PC-3 (cell line): ENCODE data around the gene CAMK1D. TPM values are rescaled to one million over a fixed set of nuclear protein-coding genes. Genes with fewer than 3 reads are reported as not detected.

Experiments used
- ATAC-seq: fragments of 200-7000 bp; cut with Tn5 transposase; 2 replicates; pipeline ENCODE4 v1.9.1; 2020; ENCODE audit warnings: mild to moderate bottlenecking, moderate library complexity
- BruUV-seq: library from RNA; stranded (reverse); fragments of 400-500 nt; replicated peaks from 2 replicates; lab custom pipeline; 2021; lab: Mats Ljungman, UMichigan
- CTCF ChIA-PET: fragments of 300-600 bp; sonication (Branson Sonifier 250); formaldehyde crosslinking; loops from one replicate; lab custom pipeline; 2022; ENCODE audit warnings: antibody characterized with exemption; lab: Charles Lee
- POLR2A ChIA-PET: fragments of 300-600 bp; sonication (Branson Sonifier 250); formaldehyde crosslinking; loops from one replicate; lab custom pipeline; 2022; ENCODE audit warnings: antibody characterized with exemption; ENCODE audit not compliant: unreplicated experiment; lab: Charles Lee
- DNase-seq: peaks from one replicate; pipeline ENCODE4 v3.0.0-alpha.2; 2015
- H2AFZ ChIP-seq: fragments of 300-600 bp; sonication (generic); 2 replicates; pipeline ENCODE4 v1.6.0; 2016; ENCODE audit warnings: antibody characterized with exemption, low read length
- H3F3A ChIP-seq: fragments of 300-600 bp; sonication (generic); one replicate; pipeline ENCODE4 v1.6.0; 2017; ENCODE audit warnings: antibody characterized with exemption, low read length, control low read depth, mild to moderate bottlenecking; ENCODE audit not compliant: unreplicated experiment
- H3K27ac ChIP-seq: fragments of 300-600 bp; sonication (generic); 2 replicates; pipeline ENCODE4 v1.5.1; 2016; ENCODE audit warnings: mild to moderate bottlenecking, low read length
- H3K27me3 ChIP-seq: fragments of 300-600 bp; sonication (generic); 2 replicates; pipeline ENCODE4 v1.6.1; 2016; ENCODE audit warnings: low read length, mixed read lengths
- H3K36me3 ChIP-seq: fragments of 300-600 bp; sonication (generic); 2 replicates; pipeline ENCODE4 v1.6.1; 2016; ENCODE audit warnings: low read depth, mixed run types, low read length, mixed read lengths
- H3K4me1 ChIP-seq: fragments of 300-600 bp; sonication (generic); 2 replicates; pipeline ENCODE4 v1.5.1; 2016; ENCODE audit warnings: low read length; ENCODE audit not compliant: insufficient read depth
- H3K4me2 ChIP-seq: fragments of 300-600 bp; sonication (generic); 2 replicates; pipeline ENCODE4 v1.6.0; 2016; ENCODE audit warnings: low read length
- H3K4me3 ChIP-seq: fragments of 300-600 bp; sonication (generic); 2 replicates; pipeline ENCODE4 v1.5.1; 2016; ENCODE audit warnings: mild to moderate bottlenecking, low read length, mixed read lengths
- H3K79me2 ChIP-seq: fragments of 300-600 bp; sonication (generic); 2 replicates; pipeline ENCODE4 v1.6.1; 2017; ENCODE audit warnings: low read length, mixed read lengths
- H3K9ac ChIP-seq: fragments of 300-600 bp; sonication (generic); 2 replicates; pipeline ENCODE4 v1.6.0; 2016; ENCODE audit warnings: mild to moderate bottlenecking, low read length
- H3K9me2 ChIP-seq: fragments of 300-600 bp; sonication (generic); replicated peaks from 2 replicates; pipeline ENCODE4 v1.6.1; 2016; ENCODE audit warnings: mixed run types, low read length, mixed read lengths
- H3K9me3 ChIP-seq: fragments of 300-600 bp; sonication (generic); 2 replicates; pipeline ENCODE4 v1.6.1; 2016; ENCODE audit warnings: low read length, mixed read lengths
- H4K20me1 ChIP-seq: fragments of 300-600 bp; sonication (generic); 2 replicates; pipeline ENCODE4 v1.6.1; 2016; ENCODE audit warnings: low read length, mixed read lengths
- CTCF ChIP-seq: fragments of 300-600 bp; sonication (generic); conservative IDR thresholded peaks from 2 replicates; pipeline ENCODE4 v1.5.1; 2017; ENCODE audit warnings: antibody characterized with exemption, low read depth, mild to moderate bottlenecking, low read length
- EZH2 ChIP-seq: fragments of 300-600 bp; sonication (generic); IDR thresholded peaks from one replicate; pipeline ENCODE4 v1.6.1; 2017; ENCODE audit warnings: antibody characterized with exemption, mild to moderate bottlenecking, low read length; ENCODE audit not compliant: unreplicated experiment
- EZH2phosphoT487 ChIP-seq: fragments of 300-600 bp; sonication (generic); IDR thresholded peaks from 2 replicates; pipeline ENCODE4 v1.6.1; 2018; ENCODE audit warnings: mild to moderate bottlenecking, antibody characterized with exemption, low read length, borderline replicate concordance
- intact Hi-C: fragments of 100-400 bp; cut with micrococcal nuclease; formaldehyde crosslinking; loops from 2 replicates; pipeline ENCODE4 v1.9.0; 2023
- total RNA-seq: library from RNA; depleted of rRNA; stranded (reverse); fragments of >200 nt; gene quantifications from 2 replicates; pipeline ENCODE4 v1.2.3, GENCODE V29; 2014

Gene CAMK1D
- total RNA-seq, 1 experiment from 2014 or later = 1.3 TPM

- H3K4me1 ChIP-seq = no peaks in the 10 kb centered on the region
- no peak overlapping the region for H3K4me2 ChIP-seq
- BruUV-seq = no TSS peak
- no peaks in the 10 kb centered on the region for H3K9me2 ChIP-seq
- intact Hi-C loops = no loop called here
- H3K9me3 ChIP-seq = no peaks in the 10 kb centered on the region
- H3K27me3 ChIP-seq = no peaks in the 10 kb centered on the region
- ATAC-seq (no peak), DNase-seq (no peak)
- no peak for TF ChIP-seq EZH2phosphoT487
- TF ChIP-seq EZH2 = no peak
- no peak for TF ChIP-seq CTCF
- no peaks in the 10 kb centered on the region for H3K79me2 ChIP-seq
- CTCF ChIA-PET = no interaction called here
- no peak overlapping the region for H3K9ac ChIP-seq
- H4K20me1 ChIP-seq = no peaks in the 10 kb centered on the region
- POLR2A ChIA-PET = no interaction called here
- H3F3A ChIP-seq = no peaks in the 10 kb centered on the region
- H3K36me3 ChIP-seq = no peaks in the 10 kb centered on the region
- no peak overlapping the region for H2AFZ ChIP-seq
- H3K4me3 ChIP-seq = no peak overlapping the region
- no peak overlapping the region for H3K27ac ChIP-seq
These were observed 152.0 kb downstream of the CAMK1D start for GRCh38 chr10:12501324-12501723.

- intact Hi-C loops = no loop called here
- no peaks in the 10 kb centered on the region for H3K9me3 ChIP-seq
- H3K27me3 ChIP-seq = no peaks in the 10 kb centered on the region
- H3K36me3 ChIP-seq = no peaks in the 10 kb centered on the region
- POLR2A ChIA-PET = no interaction called here
- DNase-seq (no peak), ATAC-seq (no peak)
- H3K4me1 ChIP-seq = no peaks in the 10 kb centered on the region
- TF ChIP-seq EZH2phosphoT487 (no peak), CTCF (no peak)
- no peak overlapping the region for H3K4me3 ChIP-seq
- H2AFZ ChIP-seq = no peak overlapping the region
- no peak overlapping the region for H3K27ac ChIP-seq
- no peaks in the 10 kb centered on the region for H3K9me2 ChIP-seq
- H4K20me1 ChIP-seq = no peaks in the 10 kb centered on the region
- no peak overlapping the region for H3K9ac ChIP-seq
- H3K4me2 ChIP-seq = no peak overlapping the region
- BruUV-seq = no TSS peak
- no peaks in the 10 kb centered on the region for H3F3A ChIP-seq
- no peaks in the 10 kb centered on the region for H3K79me2 ChIP-seq
- CTCF ChIA-PET = no interaction called here
These were observed 152.6 kb downstream of the CAMK1D start for GRCh38 chr10:12501841-12502525.

GRCh38 chr10:12502526-12503274 lies 153.4 kb downstream of the CAMK1D start:
- no peak overlapping the region for H2AFZ ChIP-seq
- H3K4me2 ChIP-seq = no peak overlapping the region
- no TSS peak for BruUV-seq
- ATAC-seq (no peak), DNase-seq (no peak)
- ChIA-PET POLR2A (no interaction called here), CTCF (no interaction called here)
- no peaks in the 10 kb centered on the region for H3K79me2 ChIP-seq
- no peak overlapping the region for H3K4me3 ChIP-seq
- H3K9me3 ChIP-seq = no peaks in the 10 kb centered on the region
- H3K9me2 ChIP-seq = no peaks in the 10 kb centered on the region
- H3K27ac ChIP-seq = no peak overlapping the region
- no peak overlapping the region for H3K9ac ChIP-seq
- H4K20me1 ChIP-seq = no peaks in the 10 kb centered on the region
- no peaks in the 10 kb centered on the region for H3F3A ChIP-seq
- intact Hi-C loops = no loop called here
- TF ChIP-seq CTCF (no peak), EZH2 (no peak), EZH2phosphoT487 (no peak)
- H3K36me3 ChIP-seq = no peaks in the 10 kb centered on the region
- H3K4me1 ChIP-seq = no peaks in the 10 kb centered on the region
- H3K27me3 ChIP-seq = no peaks in the 10 kb centered on the region
